Activated naive CD8-positive, alpha-beta T cell treated with anti-CD3 and anti-CD28 coated beads, Interleukin-2, amount 50 U/mL, for 24 hours (primary cell): ENCODE results near the gene AKAP12.

Source experiments
- ATAC-seq: fragments of 150-1000 bp; cut with Tn5 transposase; one replicate; pipeline ENCODE4 v1.10.0; 2021
- DNase-seq: peaks from one replicate; pipeline ENCODE4 v3.0.0; 2021
- H3K27ac Mint-ChIP-seq: one replicate; pipeline ENCODE4 v1.8.0; 2021; ENCODE audit warnings: mild to moderate bottlenecking, mixed read lengths
- H3K27me3 Mint-ChIP-seq: one replicate; pipeline ENCODE4 v1.8.0; 2021; ENCODE audit warnings: mixed read lengths
- H3K36me3 Mint-ChIP-seq: one replicate; pipeline ENCODE4 v1.8.0; 2021; ENCODE audit warnings: low read depth, mixed read lengths
- H3K4me1 Mint-ChIP-seq: one replicate; pipeline ENCODE4 v1.8.0; 2021; ENCODE audit warnings: mixed read lengths
- H3K4me3 Mint-ChIP-seq: one replicate; pipeline ENCODE4 v1.8.0; 2021; ENCODE audit warnings: mild to moderate bottlenecking, moderate library complexity, mixed read lengths
- H3K9me3 Mint-ChIP-seq: one replicate; pipeline ENCODE4 v1.8.0; 2021; ENCODE audit warnings: mixed read lengths

AKAP12 gene

DNA sequence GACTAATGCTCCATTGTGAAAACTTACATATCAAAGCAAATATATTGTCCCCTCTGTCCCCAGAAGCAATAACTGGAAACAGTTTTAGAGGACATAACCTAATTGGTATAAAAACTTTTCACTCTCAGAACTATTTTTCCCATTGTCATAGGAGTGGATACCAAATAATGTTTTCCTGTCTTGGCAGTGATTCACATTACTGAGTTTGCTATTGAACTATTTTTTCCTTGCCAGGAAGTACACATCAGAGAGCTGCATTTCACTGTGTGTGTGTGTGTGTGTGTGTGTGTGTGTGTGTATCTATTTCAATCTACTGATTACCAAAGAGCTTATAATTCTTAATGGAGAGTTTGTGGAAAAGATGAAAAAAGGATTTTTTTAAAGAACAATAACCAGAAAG, 45.4 kb downstream of the AKAP12 start:
- no peak overlapping the region for H3K27ac Mint-ChIP-seq
- no peak for DNase-seq
- H3K36me3 Mint-ChIP-seq = no peaks in the 10 kb centered on the region
- H3K27me3 Mint-ChIP-seq = peaks cover 11% of the 10 kb centered on the region
- ATAC-seq = no peak
- H3K4me3 Mint-ChIP-seq = no peak overlapping the region
- H3K9me3 Mint-ChIP-seq = no peaks in the 10 kb centered on the region
- peaks cover 24% of the 10 kb centered on the region for H3K4me1 Mint-ChIP-seq

GRCh38 chr6:151286214-151286613, 46.4 kb downstream of the AKAP12 start:
- no peak overlapping the region for H3K4me3 Mint-ChIP-seq
- peaks cover 29% of the 10 kb centered on the region for H3K4me1 Mint-ChIP-seq
- DNase-seq (no peak), ATAC-seq (no peak)
- no peaks in the 10 kb centered on the region for H3K9me3 Mint-ChIP-seq
- H3K36me3 Mint-ChIP-seq = no peaks in the 10 kb centered on the region
- H3K27ac Mint-ChIP-seq = no peak overlapping the region
- H3K27me3 Mint-ChIP-seq = peaks cover 13% of the 10 kb centered on the region

DNA sequence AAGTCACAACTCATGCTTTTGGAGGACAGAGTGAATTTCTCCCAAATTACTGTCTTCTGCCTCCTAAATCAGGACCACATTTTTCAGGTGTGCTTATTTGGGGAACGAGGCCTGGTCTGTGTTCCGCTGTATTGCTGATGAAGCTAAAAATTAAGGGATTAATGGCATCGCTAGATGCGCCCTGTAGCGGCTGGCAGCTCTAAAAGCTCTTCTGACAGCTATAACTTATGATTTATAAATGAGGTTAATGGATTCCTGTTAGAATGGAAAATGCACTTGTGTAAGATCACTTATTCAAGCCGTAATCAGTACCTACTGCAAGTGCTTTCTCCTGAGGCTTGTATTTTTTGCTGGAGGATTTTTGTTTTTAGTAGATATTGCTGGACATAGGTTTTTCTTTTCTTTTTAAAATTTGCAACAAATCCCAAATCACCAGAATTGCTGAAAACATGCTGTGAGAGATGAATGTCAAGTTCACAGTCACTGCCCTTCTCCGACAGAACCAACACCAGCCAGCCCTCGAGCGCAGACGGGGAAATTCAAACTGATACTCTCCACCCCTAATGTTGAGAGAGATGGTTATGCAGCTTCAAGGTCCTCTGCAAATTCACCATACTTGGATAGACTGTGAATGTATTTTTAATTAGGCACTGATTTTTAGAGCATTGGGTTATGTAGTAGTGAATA, 49.1 kb downstream of the AKAP12 start:
- Mint-ChIP-seq H3K36me3 (no peaks in the 10 kb centered on the region), H3K27me3 (peaks cover 30% of the 10 kb centered on the region), H3K4me3 (no peak overlapping the region), H3K27ac (peak overlapping the region; percentile 57), H3K4me1 (peaks cover 29% of the 10 kb centered on the region), H3K9me3 (no peaks in the 10 kb centered on the region)
- ATAC-seq (peak; percentile 56), DNase-seq (no peak)

GRCh38 chr6:151289399-151290007, 49.7 kb downstream of the AKAP12 start:
- H3K4me3 Mint-ChIP-seq = no peak overlapping the region
- H3K27me3 Mint-ChIP-seq = peaks cover 33% of the 10 kb centered on the region
- H3K27ac Mint-ChIP-seq = peak overlapping the region; percentile 57
- DNase-seq (no peak), ATAC-seq (peak; percentile 46)
- no peaks in the 10 kb centered on the region for H3K36me3 Mint-ChIP-seq
- no peaks in the 10 kb centered on the region for H3K9me3 Mint-ChIP-seq
- peaks cover 29% of the 10 kb centered on the region for H3K4me1 Mint-ChIP-seq

DNA sequence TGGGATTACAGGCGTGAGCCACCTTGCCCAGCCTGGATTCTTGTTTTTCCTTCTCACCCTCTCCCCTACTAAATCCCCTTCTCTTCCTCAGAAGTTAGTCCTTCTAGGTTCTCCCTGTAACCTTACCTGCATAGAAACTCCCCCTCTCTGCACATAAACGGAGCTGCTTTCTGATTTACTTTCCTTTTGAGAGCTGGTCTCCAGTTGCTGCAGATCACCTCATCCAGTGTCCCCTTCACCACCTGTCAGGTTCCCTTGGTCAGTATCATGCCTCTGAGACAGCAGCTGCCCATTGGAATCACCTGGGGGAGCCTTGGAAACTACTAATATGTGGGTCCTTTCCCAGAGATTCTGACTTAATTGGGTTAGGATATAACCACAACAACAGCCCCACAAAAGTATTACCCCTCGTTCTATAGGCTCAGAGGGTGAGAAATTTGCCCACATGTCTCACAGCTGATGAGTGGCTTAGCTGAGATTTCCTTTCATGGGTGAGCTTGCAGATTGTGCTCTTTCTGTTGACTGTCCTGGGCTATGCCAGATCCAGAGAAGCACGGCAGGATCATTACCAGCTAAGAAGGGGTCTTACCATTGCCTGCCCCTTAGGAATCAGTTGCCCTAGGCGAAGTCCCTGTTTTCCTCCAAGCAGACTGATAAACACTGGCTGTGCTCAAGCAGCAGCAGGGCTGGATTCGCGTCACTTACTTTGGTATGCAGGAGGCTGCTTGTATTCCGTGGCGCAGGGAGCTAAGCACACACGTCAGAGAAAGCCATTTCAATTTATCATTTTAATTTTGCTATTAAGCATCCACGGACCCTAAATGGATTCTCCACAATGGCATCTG, 51.3 kb downstream of the AKAP12 start:
- Mint-ChIP-seq H3K27me3 (peaks cover 30% of the 10 kb centered on the region), H3K4me1 (peaks cover 20% of the 10 kb centered on the region), H3K36me3 (no peaks in the 10 kb centered on the region), H3K9me3 (no peaks in the 10 kb centered on the region), H3K27ac (no peak overlapping the region), H3K4me3 (no peak overlapping the region)
- ATAC-seq (no peak), DNase-seq (no peak)

GRCh38 chr6:151291722-151292059, 51.9 kb downstream of the AKAP12 start:
- H3K4me3 Mint-ChIP-seq = no peak overlapping the region
- H3K4me1 Mint-ChIP-seq = peaks cover 20% of the 10 kb centered on the region
- no peaks in the 10 kb centered on the region for H3K9me3 Mint-ChIP-seq
- DNase-seq = no peak
- no peaks in the 10 kb centered on the region for H3K36me3 Mint-ChIP-seq
- peaks cover 28% of the 10 kb centered on the region for H3K27me3 Mint-ChIP-seq
- no peak for ATAC-seq
- no peak overlapping the region for H3K27ac Mint-ChIP-seq

DNA sequence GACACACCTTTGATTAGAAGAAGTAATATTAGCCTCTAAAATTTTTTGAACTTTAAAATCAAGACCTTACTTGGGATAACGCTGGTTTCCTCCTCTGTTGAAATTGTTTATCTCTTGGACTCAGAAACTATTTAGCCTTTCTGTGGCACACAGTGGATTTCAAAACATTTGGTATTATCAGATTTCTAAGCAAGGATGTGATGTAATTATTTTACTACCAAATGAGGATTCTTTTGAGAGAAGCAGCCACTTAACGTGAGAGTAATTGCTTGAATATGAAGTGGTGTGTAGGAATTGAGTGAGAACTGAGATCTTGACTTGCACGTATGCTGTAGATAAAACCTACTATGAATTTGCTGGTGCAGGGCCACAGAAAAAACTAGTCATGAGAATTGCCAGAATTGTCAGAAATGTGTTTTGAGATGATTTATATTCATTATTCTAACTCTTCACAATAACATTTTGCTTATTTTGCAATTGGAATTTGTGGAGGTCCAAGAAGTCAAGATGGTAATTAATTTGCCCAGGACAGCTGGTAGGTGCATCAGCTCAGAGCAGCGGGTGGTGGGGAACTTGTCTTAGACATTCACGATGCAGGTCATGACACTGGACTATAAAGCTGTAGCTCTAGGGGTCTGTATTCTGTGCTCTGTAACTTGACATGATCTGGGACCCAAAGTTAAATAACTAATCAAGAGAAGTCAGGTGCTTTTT, 53.4 kb downstream of the AKAP12 start:
- DNase-seq (no peak), ATAC-seq (no peak)
- no peak overlapping the region for H3K4me3 Mint-ChIP-seq
- H3K9me3 Mint-ChIP-seq = no peaks in the 10 kb centered on the region
- peaks cover 20% of the 10 kb centered on the region for H3K4me1 Mint-ChIP-seq
- H3K36me3 Mint-ChIP-seq = no peaks in the 10 kb centered on the region
- peaks cover 30% of the 10 kb centered on the region for H3K27me3 Mint-ChIP-seq
- no peak overlapping the region for H3K27ac Mint-ChIP-seq

DNA sequence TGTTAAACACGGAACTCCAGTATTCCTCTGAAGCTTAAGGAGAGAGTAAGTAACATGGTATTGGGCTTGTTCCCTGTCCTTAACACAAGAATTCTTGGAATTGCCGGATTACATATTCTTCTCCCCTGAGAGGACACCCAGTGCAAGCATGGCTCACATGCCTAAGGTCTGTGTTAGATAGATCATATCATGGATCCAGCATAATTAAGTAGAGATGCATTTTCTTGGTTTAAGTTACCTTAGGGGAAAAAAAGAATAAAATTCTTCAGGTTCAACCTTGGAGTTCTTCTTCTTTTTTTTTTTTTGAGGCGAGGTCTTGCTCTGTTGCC, 53.9 kb downstream of the AKAP12 start:
- DNase-seq = no peak
- H3K4me1 Mint-ChIP-seq = peaks cover 20% of the 10 kb centered on the region
- peaks cover 31% of the 10 kb centered on the region for H3K27me3 Mint-ChIP-seq
- H3K9me3 Mint-ChIP-seq = no peaks in the 10 kb centered on the region
- H3K36me3 Mint-ChIP-seq = no peaks in the 10 kb centered on the region
- ATAC-seq = no peak
- H3K4me3 Mint-ChIP-seq = no peak overlapping the region
- no peak overlapping the region for H3K27ac Mint-ChIP-seq

GRCh38 chr6:151294561-151295101, 54.9 kb downstream of the AKAP12 start:
- no peak overlapping the region for H3K27ac Mint-ChIP-seq
- no peak for DNase-seq
- no peaks in the 10 kb centered on the region for H3K36me3 Mint-ChIP-seq
- H3K9me3 Mint-ChIP-seq = no peaks in the 10 kb centered on the region
- no peak overlapping the region for H3K4me3 Mint-ChIP-seq
- ATAC-seq = no peak
- peaks cover 31% of the 10 kb centered on the region for H3K27me3 Mint-ChIP-seq
- peaks cover 10% of the 10 kb centered on the region for H3K4me1 Mint-ChIP-seq

DNA sequence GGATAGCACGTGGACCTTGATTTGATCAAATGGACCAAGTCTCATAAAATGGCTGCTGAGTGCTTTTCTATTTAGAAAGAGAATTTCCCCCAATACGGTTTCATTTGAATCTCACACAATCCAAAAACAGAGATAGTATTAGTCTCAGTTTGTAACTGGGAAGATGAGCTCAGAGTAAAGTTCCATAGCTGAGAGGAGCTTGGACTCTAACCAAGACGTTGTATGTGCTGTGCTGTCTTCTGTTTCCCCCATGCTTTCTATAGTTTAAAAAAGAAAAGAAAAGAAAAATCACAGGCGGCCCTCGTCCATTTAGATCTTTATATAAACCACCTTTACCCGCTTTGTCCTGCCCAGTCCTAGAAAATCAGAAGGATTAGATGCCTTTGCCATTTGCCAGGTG, 58.1 kb downstream of the AKAP12 start:
- H3K9me3 Mint-ChIP-seq = no peaks in the 10 kb centered on the region
- no peak for DNase-seq
- no peaks in the 10 kb centered on the region for H3K4me1 Mint-ChIP-seq
- H3K4me3 Mint-ChIP-seq = no peak overlapping the region
- no peak overlapping the region for H3K27ac Mint-ChIP-seq
- no peaks in the 10 kb centered on the region for H3K36me3 Mint-ChIP-seq
- H3K27me3 Mint-ChIP-seq = peaks cover 21% of the 10 kb centered on the region
- no peak for ATAC-seq

- Mint-ChIP-seq H3K4me3 (no peak overlapping the region), H3K36me3 (no peaks in the 10 kb centered on the region), H3K27ac (no peak overlapping the region), H3K9me3 (no peaks in the 10 kb centered on the region), H3K4me1 (no peaks in the 10 kb centered on the region), H3K27me3 (peaks cover 16% of the 10 kb centered on the region)
- ATAC-seq (no peak), DNase-seq (no peak)
Measured at GRCh38 chr6:151299011-151299410, 59.2 kb downstream of the AKAP12 start.

- H3K27me3 Mint-ChIP-seq = peaks cover 10% of the 10 kb centered on the region
- DNase-seq (no peak), ATAC-seq (no peak)
- no peak overlapping the region for H3K27ac Mint-ChIP-seq
- H3K36me3 Mint-ChIP-seq = no peaks in the 10 kb centered on the region
- no peaks in the 10 kb centered on the region for H3K4me1 Mint-ChIP-seq
- H3K4me3 Mint-ChIP-seq = no peak overlapping the region
- no peaks in the 10 kb centered on the region for H3K9me3 Mint-ChIP-seq
Measured at GRCh38 chr6:151300267-151300991, 60.7 kb downstream of the AKAP12 start.

GRCh38 chr6:151301547-151301946, 61.8 kb downstream of the AKAP12 start:
- ATAC-seq = no peak
- Mint-ChIP-seq H3K4me3 (no peak overlapping the region), H3K9me3 (no peaks in the 10 kb centered on the region), H3K36me3 (no peaks in the 10 kb centered on the region), H3K4me1 (no peaks in the 10 kb centered on the region), H3K27me3 (peaks cover 10% of the 10 kb centered on the region), H3K27ac (no peak overlapping the region)
- DNase-seq = no peak

- no peak for ATAC-seq
- peaks cover 4% of the 10 kb centered on the region for H3K27me3 Mint-ChIP-seq
- no peak overlapping the region for H3K4me3 Mint-ChIP-seq
- no peak overlapping the region for H3K27ac Mint-ChIP-seq
- no peak for DNase-seq
- H3K9me3 Mint-ChIP-seq = no peaks in the 10 kb centered on the region
- H3K36me3 Mint-ChIP-seq = no peaks in the 10 kb centered on the region
- no peaks in the 10 kb centered on the region for H3K4me1 Mint-ChIP-seq
Measured at GRCh38 chr6:151303231-151303630, 63.5 kb downstream of the AKAP12 start.
